ENCODE measurements around the gene ATP8B1.

DNA sequence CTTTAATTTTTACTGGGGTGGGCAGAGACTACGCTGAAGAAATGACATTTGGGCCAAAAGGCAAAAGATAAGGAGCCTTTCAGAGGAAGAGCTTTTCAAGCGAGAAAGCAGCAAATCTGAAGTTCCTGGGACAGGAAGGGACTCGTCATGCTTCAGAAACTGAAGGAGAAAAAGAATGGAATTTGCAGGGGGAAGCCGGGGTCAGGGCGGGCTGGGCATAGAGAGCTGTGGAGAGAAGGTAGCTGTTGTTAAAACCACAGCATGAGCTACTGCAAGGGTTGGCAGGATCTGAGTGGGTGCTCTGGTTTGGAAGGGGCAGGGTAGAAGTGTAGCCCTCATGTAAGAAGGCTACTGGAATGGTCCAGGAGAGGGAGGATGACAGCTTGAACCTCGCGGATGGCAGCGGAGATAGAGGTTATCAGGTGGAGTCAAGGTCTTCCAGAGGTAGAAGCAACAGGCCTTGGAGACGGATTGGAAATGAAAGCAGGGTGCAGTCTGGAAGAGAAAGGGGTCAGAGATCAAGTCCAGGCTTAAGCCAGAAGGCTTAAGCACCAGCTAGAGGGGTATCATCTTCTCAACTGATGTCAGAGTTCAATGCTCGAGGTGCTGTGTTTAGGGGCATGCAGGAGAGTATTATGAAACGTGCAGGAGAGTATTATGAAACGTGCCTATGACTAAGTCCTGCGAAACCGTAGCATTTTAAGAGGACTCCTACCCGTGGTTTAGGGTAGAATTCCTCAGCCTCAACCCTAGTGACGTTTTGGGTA lies 18.9 kb downstream of the ATP8B1 start:
- TF ChIP-seq TP53 (CRISPR knock-in tag; IDR thresholded peaks at IDR 0.05): no peak
- TF ChIP-seq, protein P1, sequence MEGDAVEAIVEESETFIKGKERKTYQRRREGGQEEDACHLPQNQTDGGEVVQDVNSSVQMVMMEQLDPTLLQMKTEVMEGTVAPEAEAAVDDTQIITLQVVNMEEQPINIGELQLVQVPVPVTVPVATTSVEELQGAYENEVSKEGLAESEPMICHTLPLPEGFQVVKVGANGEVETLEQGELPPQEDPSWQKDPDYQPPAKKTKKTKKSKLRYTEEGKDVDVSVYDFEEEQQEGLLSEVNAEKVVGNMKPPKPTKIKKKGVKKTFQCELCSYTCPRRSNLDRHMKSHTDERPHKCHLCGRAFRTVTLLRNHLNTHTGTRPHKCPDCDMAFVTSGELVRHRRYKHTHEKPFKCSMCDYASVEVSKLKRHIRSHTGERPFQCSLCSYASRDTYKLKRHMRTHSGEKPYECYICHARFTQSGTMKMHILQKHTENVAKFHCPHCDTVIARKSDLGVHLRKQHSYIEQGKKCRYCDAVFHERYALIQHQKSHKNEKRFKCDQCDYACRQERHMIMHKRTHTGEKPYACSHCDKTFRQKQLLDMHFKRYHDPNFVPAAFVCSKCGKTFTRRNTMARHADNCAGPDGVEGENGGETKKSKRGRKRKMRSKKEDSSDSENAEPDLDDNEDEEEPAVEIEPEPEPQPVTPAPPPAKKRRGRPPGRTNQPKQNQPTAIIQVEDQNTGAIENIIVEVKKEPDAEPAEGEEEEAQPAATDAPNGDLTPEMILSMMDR (IDR thresholded peaks at IDR 0.05): no peak
- TF ChIP-seq CREB1 (CRISPR knock-in tag; IDR thresholded peaks at IDR 0.05): no peak
- no peak for TF ChIP-seq ESRRA (CRISPR knock-in tag; IDR thresholded peaks at IDR 0.05; ENCODE audit: borderline replicate concordance)
- TF ChIP-seq, protein P2, sequence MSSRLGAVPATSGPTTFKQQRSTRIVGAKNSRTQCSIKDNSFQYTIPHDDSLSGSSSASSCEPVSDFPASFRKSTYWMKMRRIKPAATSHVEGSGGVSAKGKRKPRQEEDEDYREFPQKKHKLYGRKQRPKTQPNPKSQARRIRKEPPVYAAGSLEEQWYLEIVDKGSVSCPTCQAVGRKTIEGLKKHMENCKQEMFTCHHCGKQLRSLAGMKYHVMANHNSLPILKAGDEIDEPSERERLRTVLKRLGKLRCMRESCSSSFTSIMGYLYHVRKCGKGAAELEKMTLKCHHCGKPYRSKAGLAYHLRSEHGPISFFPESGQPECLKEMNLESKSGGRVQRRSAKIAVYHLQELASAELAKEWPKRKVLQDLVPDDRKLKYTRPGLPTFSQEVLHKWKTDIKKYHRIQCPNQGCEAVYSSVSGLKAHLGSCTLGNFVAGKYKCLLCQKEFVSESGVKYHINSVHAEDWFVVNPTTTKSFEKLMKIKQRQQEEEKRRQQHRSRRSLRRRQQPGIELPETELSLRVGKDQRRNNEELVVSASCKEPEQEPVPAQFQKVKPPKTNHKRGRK (CRISPR knock-in tag; IDR thresholded peaks at IDR 0.05; ENCODE audit: borderline replicate concordance): no peak
- no peak for TF ChIP-seq IRF2 (CRISPR knock-in tag; IDR thresholded peaks at IDR 0.05; ENCODE audit: borderline replicate concordance, low read depth)
- TF ChIP-seq, protein P3, sequence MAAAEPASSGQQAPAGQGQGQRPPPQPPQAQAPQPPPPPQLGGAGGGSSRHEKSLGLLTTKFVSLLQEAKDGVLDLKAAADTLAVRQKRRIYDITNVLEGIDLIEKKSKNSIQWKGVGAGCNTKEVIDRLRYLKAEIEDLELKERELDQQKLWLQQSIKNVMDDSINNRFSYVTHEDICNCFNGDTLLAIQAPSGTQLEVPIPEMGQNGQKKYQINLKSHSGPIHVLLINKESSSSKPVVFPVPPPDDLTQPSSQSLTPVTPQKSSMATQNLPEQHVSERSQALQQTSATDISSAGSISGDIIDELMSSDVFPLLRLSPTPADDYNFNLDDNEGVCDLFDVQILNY (CRISPR knock-in tag; IDR thresholded peaks at IDR 0.05): no peak
- TF ChIP-seq ZNF416 (CRISPR knock-in tag; IDR thresholded peaks at IDR 0.05): no peak
- no peak for TF ChIP-seq CBFB (CRISPR knock-in tag; IDR thresholded peaks at IDR 0.05; ENCODE audit: low read depth)
- TF ChIP-seq NR2C2 (CRISPR knock-in tag; IDR thresholded peaks at IDR 0.05): no peak
- TF ChIP-seq SMAD3 (CRISPR knock-in tag; IDR thresholded peaks at IDR 0.05; ENCODE audit: borderline replicate concordance): no peak
- TF ChIP-seq, protein P4, sequence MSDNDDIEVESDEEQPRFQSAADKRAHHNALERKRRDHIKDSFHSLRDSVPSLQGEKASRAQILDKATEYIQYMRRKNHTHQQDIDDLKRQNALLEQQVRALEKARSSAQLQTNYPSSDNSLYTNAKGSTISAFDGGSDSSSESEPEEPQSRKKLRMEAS (CRISPR knock-in tag; IDR thresholded peaks at IDR 0.05): no peak
